B cell (primary cell): ENCODE measurements around the gene MYOM3. TPM values are rescaled to one million over a fixed set of nuclear protein-coding genes. Genes with fewer than 3 reads are reported as not detected.

Experiments used
- ATAC-seq: fragments of 200-7000 bp; cut with Tn5 transposase; one replicate; pipeline ENCODE4 v1.10.0; 2021; ENCODE audit warnings: low read depth, mild to moderate bottlenecking, moderate number of reproducible peaks, moderate library complexity
- CTCF ChIA-PET: fragments of 350-600 bp; sonication (Branson Sonifier 250); formaldehyde crosslinking; loops from one replicate; lab custom pipeline; 2021; ENCODE audit warnings: antibody characterized with exemption, inconsistent platforms; lab: Charles Lee
- POLR2A ChIA-PET: fragments of 350-600 bp; sonication (Branson Sonifier 250); formaldehyde crosslinking; loops from one replicate; lab custom pipeline; 2021; ENCODE audit warnings: antibody characterized with exemption; lab: Charles Lee
- DNase-seq: peaks from one replicate; pipeline ENCODE4 v3.0.0; 2013
- H2AFZ ChIP-seq: 2 replicates; pipeline ENCODE4 v1.6.1; 2012; ENCODE audit warnings: mild to moderate bottlenecking, low read depth, low read length; ENCODE audit not compliant: insufficient read depth, poor library complexity, severe bottlenecking
- H3K27ac ChIP-seq, 2 donors: 1 replicate in 1 of 2; 2 replicates in 1 of 2; pipeline ENCODE4 v1.5.1; 2012 to 2013; ENCODE audit warnings: low read length in 2 of 2, mild to moderate bottlenecking in 2 of 2, moderate library complexity in 1 of 2
- H3K27me3 ChIP-seq, 4 experiments: fragments of 200-600 bp in 1 of 4; sonication (generic) in 1 of 4; replicated peaks in 1 of 4; 1 replicate in 2 of 4; 2 replicates in 2 of 4; pipeline versions ENCODE4 v1.6.1 to v1.7.0; 2013 to 2016; ENCODE audit warnings: low read length in 3 of 4, mild to moderate bottlenecking in 2 of 4, mixed read lengths in 1 of 4, moderate library complexity in 1 of 4; ENCODE audit not compliant: insufficient read depth in 4 of 4, control insufficient read depth in 3 of 4; ENCODE audit errors: control extremely low read depth in 1 of 4
- H3K36me3 ChIP-seq, 2 experiments: replicated peaks in 1 of 2; 1 replicate in 1 of 2; 2 replicates in 1 of 2; pipeline versions ENCODE4 v1.6.1 to v1.7.1; 2013; ENCODE audit warnings: low read length in 1 of 2; ENCODE audit not compliant: insufficient read depth in 2 of 2, control insufficient read depth in 1 of 2; ENCODE audit errors: control extremely low read depth in 1 of 2, extremely low read depth in 1 of 2
- H3K4me1 ChIP-seq, 2 donors: fragments of 200-600 bp in 1 of 2; sonication (generic) in 1 of 2; 1 replicate in 1 of 2; 2 replicates in 1 of 2; pipeline versions ENCODE4 v1.5.1 to v1.6.1; 2013 to 2017; ENCODE audit warnings: low read length in 2 of 2; ENCODE audit not compliant: control insufficient read depth in 2 of 2, insufficient read depth in 2 of 2
- H3K4me2 ChIP-seq: replicated peaks from 2 replicates; pipeline ENCODE3; 2012; ENCODE audit warnings: mild to moderate bottlenecking, low read depth, low read length; ENCODE audit not compliant: poor library complexity, severe bottlenecking
- H3K4me3 ChIP-seq, 5 experiments: fragments of 200-600 bp in 1 of 5; sonication (generic) in 1 of 5; 1 replicate in 3 of 5; 2 replicates in 2 of 5; pipeline versions ENCODE4 v1.5.1 to v1.7.0; 2011 to 2016; ENCODE audit warnings: low read length in 4 of 5, mild to moderate bottlenecking in 4 of 5, low read depth in 2 of 5, control low read depth in 1 of 5, moderate library complexity in 1 of 5; ENCODE audit not compliant: insufficient read depth in 1 of 5; ENCODE audit errors: control extremely low read depth in 1 of 5, extremely low read depth in 1 of 5
- H3K79me2 ChIP-seq: fragments of 200-600 bp; sonication (generic); one replicate; pipeline ENCODE4 v1.6.0; 2016; ENCODE audit warnings: low read length; ENCODE audit not compliant: control insufficient read depth, insufficient read depth
- H3K9ac ChIP-seq: fragments of 200-600 bp; sonication (generic); 2 replicates; pipeline ENCODE4 v1.6.1; 2017; ENCODE audit warnings: mild to moderate bottlenecking, low read length, moderate library complexity
- H3K9me3 ChIP-seq, 3 donors: one replicate each; pipeline versions ENCODE4 v1.6.1 to v1.7.1; 2013; ENCODE audit warnings: low read length in 2 of 3; ENCODE audit not compliant: control insufficient read depth in 2 of 3, insufficient read depth in 1 of 3; ENCODE audit errors: control extremely low read depth in 1 of 3
- H4K20me1 ChIP-seq: 2 replicates; pipeline ENCODE4 v1.6.0; 2012; ENCODE audit warnings: mild to moderate bottlenecking, low read length; ENCODE audit not compliant: insufficient read depth, control insufficient read depth, poor library complexity, severe bottlenecking
- H3K27ac Mint-ChIP-seq: one replicate; pipeline ENCODE4 v1.8.0; 2021; ENCODE audit warnings: mixed read lengths
- H3K27me3 Mint-ChIP-seq: one replicate; pipeline ENCODE4 v1.8.0; 2021; ENCODE audit warnings: mixed read lengths
- H3K4me1 Mint-ChIP-seq: one replicate; pipeline ENCODE4 v1.8.0; 2021; ENCODE audit warnings: mixed read lengths
- H3K4me3 Mint-ChIP-seq: one replicate; pipeline ENCODE4 v1.8.0; 2021; ENCODE audit warnings: mixed read lengths
- H3K9me3 Mint-ChIP-seq: one replicate; pipeline ENCODE4 v1.8.0; 2022; ENCODE audit warnings: mixed read lengths; ENCODE audit not compliant: insufficient read depth
- CTCF ChIP-seq: fragments of 200-600 bp; IDR thresholded peaks from one replicate; pipeline ENCODE4 v1.8.0; 2022; ENCODE audit warnings: antibody characterized with exemption, mild to moderate bottlenecking
- EZH2 ChIP-seq: IDR thresholded peaks from 2 replicates; pipeline ENCODE4 v1.6.1; 2012; ENCODE audit warnings: borderline replicate concordance, low read depth, mild to moderate bottlenecking, moderate library complexity, low read length; ENCODE audit not compliant: insufficient read depth, poor library complexity, severe bottlenecking
- WGBS: methylation state at CpG from one replicate; pipeline ENCODE4 v1.1.5; 2013; ENCODE audit warnings: missing lambda C conversion rate; ENCODE audit not compliant: insufficient coverage; 5-methylcytosine and 5-hydroxymethylcytosine counted together
- intact Hi-C: fragments of 100-400 bp; cut with micrococcal nuclease; formaldehyde crosslinking; loops from one replicate; pipeline ENCODE4 v1.10.0; 2022
- polyA plus RNA-seq: library from polyadenylated mRNA; depleted of rRNA; stranded (reverse); fragments of >200 nt; gene quantifications from 2 replicates; pipeline ENCODE4 v1.2.3, GENCODE V29; 2012
- total RNA-seq, 2 donors: library from RNA; stranded (reverse); fragments of 120-200 nt in 1 of 2; gene quantifications; 1 replicate in 1 of 2; 2 replicates in 1 of 2; pipeline versions ENCODE4 v1.2.3 to v1.2.4, GENCODE V29; 2013 to 2022

MYOM3 gene
- total and polyA plus RNA-seq, 2 donors (not counting 1 experiment from before 2014, with no cell fraction given), result not detected

DNA sequence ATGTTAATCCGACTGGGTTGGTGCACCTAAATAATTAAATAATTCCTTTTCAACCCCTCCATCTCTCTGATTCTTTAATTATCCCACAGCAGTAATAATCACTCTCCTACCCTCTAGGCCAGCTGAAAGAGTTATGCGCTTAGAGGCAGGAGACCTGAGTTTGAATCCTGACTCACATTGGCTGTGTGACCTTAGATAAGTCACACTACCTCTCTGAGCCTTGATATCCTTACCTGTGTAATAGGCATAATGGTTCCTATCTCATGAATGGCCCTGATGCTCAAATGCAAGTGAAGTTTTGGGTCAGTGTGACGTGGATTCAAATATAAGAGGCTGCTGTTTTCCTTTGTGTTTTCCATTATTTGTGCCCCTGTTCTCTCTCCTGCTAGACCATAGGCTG lies 8.1 kb downstream of the MYOM3 start:
- ChIA-PET POLR2A (no interaction called here), CTCF (no interaction called here)
- Histone ChIP-seq H3K79me2 (no peaks in the 10 kb centered on the region), H3K4me3 (no peak overlapping the region), H3K4me1 (no peaks in the 10 kb centered on the region), H2AFZ (no peak overlapping the region), H3K4me2 (no peak overlapping the region), H3K9ac (no peak overlapping the region), H3K36me3 (no peaks in the 10 kb centered on the region), H3K27ac (no peak overlapping the region), H3K9me3 (peaks cover 0 to 7% (median 0%) of the 10 kb centered on the region in 3 donors), H4K20me1 (no peaks in the 10 kb centered on the region), H3K27me3 (no peaks in the 10 kb centered on the region)
- DNase-seq, result no peak
- WGBS, result 100% methylated on average over 2 of the region's 3 CpGs
- Mint-ChIP-seq H3K27ac (no peak overlapping the region), H3K27me3 (no peaks in the 10 kb centered on the region), H3K4me1 (no peaks in the 10 kb centered on the region), H3K9me3 (no peaks in the 10 kb centered on the region), H3K4me3 (no peak overlapping the region)
- TF ChIP-seq CTCF, result no peak
- no peak for TF ChIP-seq EZH2
- ATAC-seq, result no peak
- intact Hi-C loops, result no loop called here

- WGBS, result 17% methylated on average over 1 of the region's 3 CpGs
- DNase-seq, result no peak
- Mint-ChIP-seq H3K4me1 (no peaks in the 10 kb centered on the region), H3K4me3 (no peak overlapping the region), H3K27me3 (no peaks in the 10 kb centered on the region), H3K27ac (no peak overlapping the region), H3K9me3 (no peaks in the 10 kb centered on the region)
- ChIA-PET POLR2A (no interaction called here), CTCF (no interaction called here)
- Histone ChIP-seq H3K27ac (no peak overlapping the region), H3K79me2 (no peaks in the 10 kb centered on the region), H4K20me1 (no peaks in the 10 kb centered on the region), H3K27me3 (no peaks in the 10 kb centered on the region), H3K36me3 (no peaks in the 10 kb centered on the region), H3K9ac (no peak overlapping the region), H3K4me2 (no peak overlapping the region), H3K9me3 (peaks cover 0 to 7% (median 0%) of the 10 kb centered on the region in 3 donors), H2AFZ (no peak overlapping the region), H3K4me3 (no peak overlapping the region), H3K4me1 (no peaks in the 10 kb centered on the region)
- TF ChIP-seq CTCF (no peak), EZH2 (no peak)
- intact Hi-C loops, result no loop called here
- no peak for ATAC-seq
These were observed 8.5 kb downstream of the MYOM3 start for GRCh38 chr1:24103408-24103807.
